Stomach (tissue), 4 donors: ENCODE measurements around the gene RPL13.

Experiments
- EP300 ChIP-seq: sonication (generic); formaldehyde crosslinking; IDR thresholded peaks from one replicate; pipeline ENCODE4 v1.6.1; 2017; ENCODE audit warnings: antibody characterized with exemption
- POLR2A ChIP-seq, 4 donors: fragments of 450-650 bp; IDR thresholded peaks; one replicate each; pipeline ENCODE4 v1.6.1; 2016; ENCODE audit warnings: antibody characterized with exemption in 4 of 4, control low read depth in 2 of 4, mild to moderate bottlenecking in 1 of 4, moderate library complexity in 1 of 4
- POLR2AphosphoS5 ChIP-seq, 3 donors: sonication (generic); formaldehyde crosslinking; IDR thresholded peaks; one replicate each; pipeline ENCODE4 v1.6.1; 2016; ENCODE audit warnings: antibody characterized with exemption in 3 of 3
- TF ChIP-seq, protein P1 (sequence below), 7 experiments: fragments of 450-650 bp in 4 of 7; fragments of 200-600 bp in 3 of 7; sonication (generic) in 3 of 7; IDR thresholded peaks; one replicate each; pipeline ENCODE4 v1.5.1; 2016 to 2019; ENCODE audit warnings: antibody characterized with exemption in 7 of 7, control low read depth in 2 of 7, mild to moderate bottlenecking in 1 of 7

DNA sequence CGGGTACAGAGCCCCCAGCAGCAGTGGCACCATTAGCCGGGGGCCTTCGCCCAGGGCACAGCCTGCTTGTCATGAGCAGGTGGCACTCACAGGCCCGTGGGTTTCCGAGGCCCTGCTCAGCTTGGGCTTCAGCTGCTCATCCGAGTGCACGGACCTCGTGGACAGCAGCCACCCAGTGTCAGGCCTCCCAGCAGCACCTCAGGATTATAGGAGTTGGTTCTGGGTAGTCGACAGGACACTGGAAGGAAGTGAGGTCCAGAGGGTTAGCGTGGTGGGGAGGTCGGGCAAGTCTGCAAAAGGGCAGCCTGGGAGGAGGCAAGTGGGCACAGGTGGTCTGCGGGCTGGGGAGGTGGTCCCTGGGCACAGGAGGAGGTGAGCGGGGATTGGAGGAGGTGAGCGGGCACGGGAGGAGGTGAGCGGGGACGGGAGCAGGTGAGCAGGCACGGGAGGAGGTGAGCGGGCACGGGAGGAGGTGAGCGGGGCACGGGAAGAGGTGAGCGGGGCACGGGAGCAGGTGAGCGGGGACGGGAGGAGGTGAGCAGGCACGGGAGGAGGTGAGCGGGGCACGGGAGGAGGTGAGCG, 10.0 kb downstream of the RPL13 start:
- TF ChIP-seq POLR2A (IDR thresholded peaks at IDR 0.05) (no peak), EP300 (no peak), POLR2AphosphoS5 (IDR thresholded peaks at IDR 0.05) (no peak)
- TF ChIP-seq, protein P1, sequence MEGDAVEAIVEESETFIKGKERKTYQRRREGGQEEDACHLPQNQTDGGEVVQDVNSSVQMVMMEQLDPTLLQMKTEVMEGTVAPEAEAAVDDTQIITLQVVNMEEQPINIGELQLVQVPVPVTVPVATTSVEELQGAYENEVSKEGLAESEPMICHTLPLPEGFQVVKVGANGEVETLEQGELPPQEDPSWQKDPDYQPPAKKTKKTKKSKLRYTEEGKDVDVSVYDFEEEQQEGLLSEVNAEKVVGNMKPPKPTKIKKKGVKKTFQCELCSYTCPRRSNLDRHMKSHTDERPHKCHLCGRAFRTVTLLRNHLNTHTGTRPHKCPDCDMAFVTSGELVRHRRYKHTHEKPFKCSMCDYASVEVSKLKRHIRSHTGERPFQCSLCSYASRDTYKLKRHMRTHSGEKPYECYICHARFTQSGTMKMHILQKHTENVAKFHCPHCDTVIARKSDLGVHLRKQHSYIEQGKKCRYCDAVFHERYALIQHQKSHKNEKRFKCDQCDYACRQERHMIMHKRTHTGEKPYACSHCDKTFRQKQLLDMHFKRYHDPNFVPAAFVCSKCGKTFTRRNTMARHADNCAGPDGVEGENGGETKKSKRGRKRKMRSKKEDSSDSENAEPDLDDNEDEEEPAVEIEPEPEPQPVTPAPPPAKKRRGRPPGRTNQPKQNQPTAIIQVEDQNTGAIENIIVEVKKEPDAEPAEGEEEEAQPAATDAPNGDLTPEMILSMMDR (IDR thresholded peaks at IDR 0.05), result no peak
